GM21576 (cell line): ENCODE results near the gene TAMM41.
"Not testable (repeated sequence)": the region's sequence is repeated elsewhere in the genome, so short reads cannot be mapped to it uniquely, and the experiment has no call there.

Experiments
- ATAC-seq: cut with Tn5 transposase; IDR thresholded peaks from one replicate; pipeline ENCODE4 v1.9.1; 2021; ENCODE audit warnings: mild to moderate bottlenecking, moderate library complexity; ENCODE audit not compliant: unreplicated experiment

The TAMM41 gene

DNA sequence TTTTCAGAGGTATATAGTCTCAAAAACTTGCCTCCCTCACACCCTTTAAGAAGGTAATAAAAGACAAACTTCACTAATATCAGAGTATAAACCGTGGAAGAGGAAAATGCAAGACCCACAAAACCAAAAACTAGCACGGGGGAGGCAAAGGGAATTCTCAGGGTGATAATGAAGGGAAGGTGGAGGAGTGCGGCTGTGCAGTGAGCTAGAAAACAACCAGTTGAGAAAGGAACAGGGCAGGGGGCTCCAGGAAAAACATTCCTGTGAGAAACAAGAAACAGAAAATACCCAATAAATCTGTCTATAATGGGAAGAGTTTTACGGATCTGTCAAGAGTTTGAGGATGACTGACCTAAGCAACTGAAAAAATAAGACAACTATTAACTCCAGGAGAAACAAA is 31.6 kb downstream of the TAMM41 start:
- no peak for ATAC-seq

DNA sequence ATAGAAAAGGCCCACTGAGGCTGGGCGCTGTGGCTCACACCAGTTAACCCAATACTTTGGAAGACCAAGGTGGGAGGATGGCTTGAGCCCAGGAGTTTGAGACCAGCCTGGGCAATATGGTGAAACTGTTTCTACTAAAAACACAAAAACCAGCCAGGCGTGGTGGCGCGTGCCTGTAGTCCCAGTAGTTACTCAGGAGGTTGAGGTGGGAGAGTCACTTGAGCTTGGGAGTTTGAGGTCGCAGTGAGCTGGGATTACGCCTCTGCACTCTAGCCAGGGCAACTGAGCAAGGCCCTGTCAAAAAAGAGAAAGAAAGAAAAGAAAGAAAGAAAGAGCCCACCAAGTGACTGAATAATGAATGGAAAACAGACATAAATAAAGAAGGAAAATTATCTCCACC is 32.0 kb downstream of the TAMM41 start:
- ATAC-seq, result no peak

DNA sequence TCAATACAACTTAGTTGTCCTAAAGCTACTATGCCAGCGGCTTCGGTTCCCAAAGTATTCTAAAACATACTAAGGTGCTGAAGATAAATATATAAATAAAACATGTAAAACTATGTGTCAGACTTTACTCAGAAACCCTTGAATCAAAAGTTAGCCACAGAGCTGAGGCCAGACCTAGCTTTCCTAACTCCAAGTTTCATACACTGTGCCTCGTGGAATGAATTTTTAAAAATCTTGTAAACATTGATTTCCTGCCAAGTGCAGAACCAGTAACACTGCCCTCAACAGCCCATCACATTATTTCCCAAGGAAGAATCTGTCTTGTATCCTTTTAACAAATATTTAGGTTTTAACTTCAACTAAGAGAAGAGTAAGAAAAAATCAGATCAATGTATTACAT is 36.4 kb downstream of the TAMM41 start:
- ATAC-seq, result no peak

DNA sequence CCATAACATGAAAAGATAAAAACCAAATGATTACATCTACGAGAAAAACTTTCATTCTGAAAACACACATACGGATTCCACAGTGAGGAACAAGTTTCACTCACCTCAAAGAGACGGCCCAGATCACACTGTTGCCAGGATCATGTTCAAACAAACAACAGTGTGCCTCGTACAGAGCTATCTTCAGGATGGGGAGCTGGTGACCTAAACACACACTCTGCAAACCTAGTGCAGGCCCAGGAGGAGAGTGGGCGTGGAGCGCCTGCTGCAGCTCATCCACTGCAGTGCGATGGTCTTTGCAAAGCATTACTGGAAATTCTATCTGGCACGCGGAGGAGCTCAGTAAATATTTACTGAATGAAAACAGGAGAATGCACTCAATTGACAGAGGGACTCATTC is 38.5 kb downstream of the TAMM41 start:
- ATAC-seq, result no peak

DNA sequence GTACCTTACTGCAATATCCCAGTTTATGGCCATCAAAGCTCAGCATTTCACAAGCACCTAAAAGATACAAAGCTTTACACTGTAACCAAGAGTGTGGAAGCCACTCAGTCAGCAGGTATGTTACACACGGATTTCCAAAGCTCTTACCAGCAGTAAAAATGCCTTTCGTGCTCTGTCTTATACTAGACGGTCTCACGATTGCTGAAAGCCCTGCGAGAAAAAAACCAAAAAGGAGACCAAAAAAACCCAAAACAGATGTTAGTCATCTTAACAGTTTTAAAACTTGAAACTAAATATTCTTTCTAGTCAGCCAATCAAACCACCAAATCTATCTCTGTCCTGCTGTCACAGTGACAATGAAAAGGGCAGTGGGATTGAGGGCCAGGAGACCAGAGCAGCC is 39.0 kb downstream of the TAMM41 start:
- no peak for ATAC-seq

DNA sequence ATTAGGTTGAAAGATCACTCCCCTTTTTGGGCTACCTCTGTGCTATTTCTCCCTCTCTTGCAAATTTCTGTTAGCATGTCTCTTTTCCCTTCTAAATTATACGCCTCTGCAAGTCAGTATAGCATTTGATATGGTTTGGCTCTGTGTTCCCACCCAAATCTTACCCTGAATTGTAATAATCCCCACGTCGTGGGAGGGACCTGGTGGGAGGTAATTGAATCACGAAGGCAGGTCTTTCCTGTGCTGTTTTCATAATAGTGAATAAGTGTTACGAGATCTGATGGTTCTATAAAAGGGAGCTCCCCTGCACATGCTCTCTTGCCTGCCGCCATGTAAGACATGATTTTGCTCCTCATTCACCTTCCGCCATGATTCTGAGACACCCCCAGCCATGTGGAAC is 41.0 kb downstream of the TAMM41 start:
- no peak for ATAC-seq

DNA sequence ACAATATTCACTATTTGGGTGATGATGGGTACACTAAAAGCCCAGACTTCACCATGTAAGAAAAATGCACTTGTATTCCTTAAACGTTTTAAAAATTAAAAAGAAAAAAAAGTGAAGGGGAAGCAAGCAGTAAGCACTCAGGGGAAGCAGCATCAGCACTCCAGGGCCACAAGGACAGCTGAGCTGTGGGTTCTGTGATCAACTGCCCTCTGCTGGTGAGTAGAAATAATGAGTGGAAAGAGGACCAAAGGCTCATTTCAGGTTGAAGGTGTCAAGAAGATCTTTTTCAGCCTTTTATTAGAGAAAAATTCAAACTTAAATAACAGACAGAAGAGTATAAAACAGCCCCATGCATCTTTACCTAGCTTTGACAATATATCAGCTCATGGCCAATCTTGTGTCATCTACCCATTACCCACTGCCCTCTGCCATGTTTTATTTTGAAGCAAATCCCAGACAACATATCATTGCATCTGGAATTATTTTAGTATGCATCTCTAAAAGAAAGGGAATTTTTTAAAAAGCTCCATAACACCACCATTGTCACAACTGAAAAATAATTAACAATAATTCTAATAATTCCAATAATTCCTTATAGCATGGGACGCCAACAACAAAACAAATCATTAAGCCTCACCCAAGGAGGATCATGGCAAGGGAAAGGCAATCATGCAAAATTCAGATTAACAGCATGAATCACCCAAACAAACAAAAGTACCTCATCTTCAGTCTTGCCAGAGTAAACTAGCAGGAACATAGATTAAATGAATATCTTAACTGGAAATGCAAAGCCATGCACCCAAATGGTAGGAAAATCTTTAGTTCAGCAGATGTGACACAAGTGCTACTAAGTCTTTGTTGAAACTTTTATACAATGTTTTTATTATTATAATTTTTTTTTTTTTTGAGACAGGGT is 42.5 kb downstream of the TAMM41 start:
- no peak for ATAC-seq

DNA sequence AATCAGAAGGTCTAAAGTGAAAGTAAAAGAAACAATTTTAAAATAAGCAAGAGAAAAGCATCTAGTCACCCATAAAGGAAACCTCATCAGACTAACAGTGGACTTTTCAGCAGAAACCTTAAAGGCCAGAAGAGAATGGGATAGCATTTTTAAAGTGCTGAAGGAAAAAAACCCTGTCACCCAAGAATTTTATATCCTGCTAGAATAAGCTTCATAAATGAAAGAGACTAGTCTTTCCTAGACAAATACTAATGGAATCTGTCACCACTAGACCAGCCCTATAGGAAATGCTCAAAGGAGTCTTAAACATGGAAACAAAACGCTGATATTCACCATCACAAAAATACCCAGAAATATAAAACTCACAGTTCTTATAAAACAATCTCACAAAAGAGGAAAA is 46.9 kb downstream of the TAMM41 start:
- no peak for ATAC-seq

DNA sequence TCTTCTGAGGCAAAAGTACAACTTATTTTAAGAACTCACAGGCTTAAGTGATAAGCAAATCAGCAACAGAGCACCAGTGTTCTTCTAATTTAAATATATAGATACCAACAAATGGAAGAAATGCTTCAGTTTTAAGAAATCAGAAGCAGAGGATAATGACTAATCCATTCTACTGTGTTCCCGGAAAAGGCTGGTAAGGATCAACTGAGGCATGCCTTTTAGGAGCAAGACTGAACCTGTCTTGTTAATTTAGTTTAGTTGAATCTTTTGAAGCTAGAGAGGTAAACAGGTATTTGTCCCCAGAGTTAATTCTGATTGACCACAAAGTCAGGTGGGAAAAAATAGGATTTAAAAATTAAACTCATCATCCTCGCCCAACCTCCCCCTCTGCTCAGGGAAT is 51.8 kb downstream of the TAMM41 start:
- no peak for ATAC-seq

DNA sequence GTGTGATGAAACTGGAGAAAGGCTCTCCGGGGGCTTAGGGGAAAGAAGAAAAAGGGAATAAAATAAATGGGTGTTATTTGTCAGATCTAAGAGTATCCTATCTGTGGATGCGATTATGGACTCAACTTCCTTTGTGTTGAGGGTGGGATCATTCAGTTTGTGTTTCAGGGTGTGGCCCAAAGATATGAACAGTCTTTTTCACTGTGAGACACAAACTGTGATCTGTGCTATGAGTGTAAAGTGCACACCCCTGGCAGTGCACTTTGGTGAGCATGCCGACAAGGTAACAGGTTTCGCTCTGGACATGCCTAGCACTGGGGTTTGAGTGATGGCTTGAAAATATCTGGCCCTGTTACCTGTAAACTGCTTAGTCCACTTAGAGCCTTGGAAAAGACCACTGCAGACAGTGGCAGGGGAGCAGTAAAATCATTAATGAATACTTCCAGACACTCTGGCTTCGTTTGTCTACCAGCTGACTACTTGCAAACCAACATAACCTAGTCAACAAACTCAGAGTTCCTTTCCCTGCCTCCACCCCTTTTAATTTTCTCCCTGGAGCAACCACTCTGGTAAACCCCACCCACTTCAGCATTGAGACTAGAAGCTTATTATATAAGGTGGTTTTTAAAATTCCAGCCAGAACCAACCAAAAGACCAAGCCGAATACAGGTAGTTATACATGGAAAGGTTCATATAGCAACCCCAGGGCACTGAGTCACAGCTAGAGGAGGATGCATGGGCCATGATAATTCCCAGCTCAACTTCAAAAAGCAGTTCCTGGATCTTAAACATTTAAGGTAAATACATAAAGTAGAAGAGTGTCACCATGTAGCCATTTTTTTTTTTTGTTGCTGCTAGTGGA is 55.1 kb downstream of the TAMM41 start:
- no peak for ATAC-seq

DNA sequence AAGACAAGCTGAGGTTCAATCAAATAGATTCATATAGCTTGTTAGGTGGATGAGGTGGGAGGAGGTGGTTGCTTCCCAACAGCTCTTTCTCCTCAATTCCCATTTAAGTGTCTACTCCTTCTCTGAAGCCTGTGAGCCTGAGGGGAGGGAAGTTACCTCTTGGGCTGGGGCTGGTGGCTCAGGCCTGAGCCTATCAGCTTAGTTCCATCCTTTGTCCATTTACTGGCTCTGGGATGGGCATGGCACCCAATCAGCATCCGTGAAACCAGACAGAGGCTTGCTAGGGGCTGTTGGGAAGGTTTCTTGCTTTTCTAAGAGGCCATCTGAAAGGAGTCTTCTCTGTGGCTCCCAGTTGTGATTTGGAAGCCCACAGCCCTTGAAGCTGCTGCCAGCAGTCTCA is 57.3 kb downstream of the TAMM41 start:
- ATAC-seq, result no peak

DNA sequence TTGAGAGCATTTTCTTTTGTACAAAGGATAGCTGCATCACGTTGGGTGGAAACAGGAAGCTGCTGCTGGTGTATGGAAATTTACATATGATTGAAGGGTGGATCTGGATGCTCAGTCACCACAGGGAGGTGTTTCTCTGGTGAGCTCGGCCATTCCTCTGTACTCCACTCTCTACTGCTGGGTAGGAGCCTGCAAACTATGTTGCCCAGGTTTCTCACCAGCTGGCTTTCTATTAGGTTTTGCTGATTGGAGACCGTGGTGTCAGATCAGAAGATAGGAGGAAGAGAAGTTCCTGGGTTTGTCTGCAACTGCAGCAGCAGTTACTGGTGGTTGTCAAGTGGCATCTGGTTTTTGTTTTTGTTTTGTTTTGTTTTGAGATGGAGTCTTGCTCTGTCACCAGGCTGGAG is 61.7 kb downstream of the TAMM41 start:
- ATAC-seq, result no peak

DNA sequence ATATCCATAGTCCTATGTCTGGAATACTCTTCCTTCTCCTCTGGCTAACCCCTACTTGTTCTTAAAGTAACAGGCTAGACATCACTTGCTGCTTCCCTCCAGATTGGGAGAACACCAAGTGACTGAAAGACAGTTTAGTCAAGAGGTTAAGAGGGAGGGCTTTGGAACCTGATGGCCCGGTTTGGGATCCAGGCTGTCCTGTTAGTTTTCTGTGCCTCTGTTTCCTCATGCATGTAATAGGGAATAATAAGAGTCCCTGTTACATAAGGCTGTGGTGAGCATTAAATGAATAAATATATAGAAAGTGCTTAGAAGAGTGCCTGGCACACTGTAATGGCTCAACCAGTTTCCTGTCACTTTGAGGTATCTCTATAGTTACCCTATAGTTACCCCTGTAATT is 66.3 kb downstream of the TAMM41 start:
- no peak for ATAC-seq

DNA sequence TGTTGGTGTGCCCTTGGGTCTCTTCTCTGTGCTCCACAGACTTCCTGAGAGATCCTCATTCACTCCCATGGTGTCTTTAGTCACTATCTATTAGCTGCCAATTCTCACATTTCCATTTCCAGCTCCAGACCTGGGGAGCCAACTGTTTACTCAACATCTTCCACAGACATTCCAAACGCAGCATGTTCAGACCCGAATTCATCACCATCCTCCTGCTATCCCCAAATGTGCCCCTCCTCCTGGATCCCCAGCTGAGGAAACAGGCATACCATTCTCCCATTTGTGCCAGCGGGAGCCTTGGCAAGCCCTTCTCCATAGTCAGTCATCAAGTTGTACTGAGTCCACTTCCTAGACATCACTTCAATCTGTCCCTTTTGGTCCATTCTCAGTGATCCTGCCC is 67.1 kb downstream of the TAMM41 start:
- ATAC-seq, result no peak

DNA sequence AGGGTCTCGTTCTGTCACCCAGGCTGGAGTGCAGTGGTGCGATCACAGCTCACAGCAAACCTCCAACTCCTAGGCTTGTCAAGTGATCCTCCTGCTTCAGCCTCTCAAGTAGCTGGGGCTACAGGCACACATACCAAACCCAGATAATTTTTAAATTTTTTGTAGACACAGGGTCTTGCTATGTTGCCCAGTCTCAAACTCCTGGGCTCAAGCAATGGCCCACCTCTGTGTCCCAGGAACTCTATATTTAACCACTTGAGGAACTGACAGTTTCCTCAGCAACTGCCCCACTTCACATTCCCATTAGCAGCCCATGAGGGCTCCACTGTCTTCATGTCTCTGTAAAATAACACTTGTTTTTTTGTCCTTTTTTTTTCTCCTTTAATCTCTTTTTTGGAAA is 68.4 kb downstream of the TAMM41 start:
- ATAC-seq, result no peak

DNA sequence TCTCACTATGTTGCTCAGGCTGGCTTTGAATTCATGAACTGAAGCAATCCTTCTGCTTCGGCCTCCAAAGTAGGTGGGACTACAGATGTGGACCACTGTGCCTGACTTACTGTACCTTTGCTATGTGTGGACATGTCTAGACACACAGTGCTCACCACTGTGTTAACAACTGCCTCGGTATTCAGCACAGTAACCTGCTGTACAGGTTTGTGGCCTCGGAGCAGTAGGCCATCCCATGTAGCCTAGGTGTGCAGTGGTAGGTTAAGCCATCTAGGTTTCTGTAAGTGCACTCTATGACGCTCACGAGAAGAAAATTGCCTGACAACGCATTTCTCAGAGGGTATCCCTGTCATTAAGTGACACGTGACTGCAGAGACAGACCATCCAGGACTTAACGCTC is 70.3 kb downstream of the TAMM41 start:
- ATAC-seq, result no peak

DNA sequence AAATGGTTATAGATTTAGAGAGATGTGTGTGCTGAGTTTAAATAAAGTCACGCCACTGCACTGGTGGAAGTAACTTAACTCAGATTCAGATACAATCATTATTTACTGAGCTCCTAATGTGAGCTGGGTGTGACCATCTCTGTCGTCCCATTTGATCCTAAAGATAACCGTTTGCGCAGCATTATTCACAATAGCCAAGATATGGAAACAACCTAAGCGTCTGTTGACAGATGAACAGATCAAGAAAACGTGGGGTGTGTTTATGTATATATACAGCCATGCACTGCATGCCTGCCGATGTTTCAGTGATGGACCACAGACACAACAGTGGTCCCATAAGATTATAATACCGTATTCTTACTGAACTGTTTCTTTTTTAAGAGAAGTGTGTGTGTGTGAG is 71.2 kb downstream of the TAMM41 start:
- no peak for ATAC-seq

DNA sequence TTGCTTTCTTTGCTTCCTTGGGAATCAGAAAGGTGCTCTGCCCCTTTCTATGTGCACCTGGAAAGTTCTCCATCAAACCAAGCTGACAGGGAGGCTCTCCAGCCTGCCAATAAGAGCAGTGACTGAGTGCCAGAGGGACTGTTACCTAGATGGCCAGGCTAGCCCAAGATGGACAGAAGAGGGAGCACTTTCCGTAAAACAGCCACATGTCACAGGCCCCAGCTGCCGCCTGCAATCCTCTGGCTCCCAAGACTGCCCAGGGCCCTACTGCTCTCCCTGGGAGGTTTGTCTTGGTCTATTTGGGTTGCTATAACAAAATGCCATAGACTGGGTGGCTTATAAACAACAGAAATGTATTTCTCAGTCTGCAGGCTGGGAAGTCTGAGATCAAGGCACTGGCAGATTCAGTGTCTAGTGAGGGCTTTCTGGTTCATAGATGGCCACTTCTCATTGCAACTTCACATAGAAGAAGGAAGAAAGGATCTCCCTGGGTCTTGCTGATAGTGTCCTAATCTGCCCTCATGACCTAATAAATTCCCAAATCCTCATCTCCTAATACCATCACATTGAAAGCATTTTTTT is 72.3 kb downstream of the TAMM41 start:
- no peak for ATAC-seq

DNA sequence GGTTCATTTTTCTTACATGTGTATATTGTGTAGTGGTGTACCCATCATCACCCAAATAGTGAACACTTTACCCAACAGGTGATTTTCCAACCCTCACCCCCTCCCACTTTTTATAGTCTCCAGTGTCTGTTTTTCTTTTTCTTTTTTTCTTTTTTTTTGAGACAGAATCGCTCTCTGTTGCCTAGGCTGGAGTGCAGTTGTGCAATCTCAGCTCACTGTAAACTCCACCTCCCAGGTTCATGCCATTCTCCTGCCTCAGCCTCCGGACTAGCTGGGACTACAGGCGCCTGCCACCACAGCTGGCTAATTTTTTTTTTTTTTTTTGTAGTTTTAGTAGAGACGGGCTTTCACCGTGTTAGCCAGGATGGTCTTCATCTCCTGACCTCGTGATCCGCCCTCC is 74.8 kb downstream of the TAMM41 start:
- not testable (repeated sequence) for ATAC-seq

DNA sequence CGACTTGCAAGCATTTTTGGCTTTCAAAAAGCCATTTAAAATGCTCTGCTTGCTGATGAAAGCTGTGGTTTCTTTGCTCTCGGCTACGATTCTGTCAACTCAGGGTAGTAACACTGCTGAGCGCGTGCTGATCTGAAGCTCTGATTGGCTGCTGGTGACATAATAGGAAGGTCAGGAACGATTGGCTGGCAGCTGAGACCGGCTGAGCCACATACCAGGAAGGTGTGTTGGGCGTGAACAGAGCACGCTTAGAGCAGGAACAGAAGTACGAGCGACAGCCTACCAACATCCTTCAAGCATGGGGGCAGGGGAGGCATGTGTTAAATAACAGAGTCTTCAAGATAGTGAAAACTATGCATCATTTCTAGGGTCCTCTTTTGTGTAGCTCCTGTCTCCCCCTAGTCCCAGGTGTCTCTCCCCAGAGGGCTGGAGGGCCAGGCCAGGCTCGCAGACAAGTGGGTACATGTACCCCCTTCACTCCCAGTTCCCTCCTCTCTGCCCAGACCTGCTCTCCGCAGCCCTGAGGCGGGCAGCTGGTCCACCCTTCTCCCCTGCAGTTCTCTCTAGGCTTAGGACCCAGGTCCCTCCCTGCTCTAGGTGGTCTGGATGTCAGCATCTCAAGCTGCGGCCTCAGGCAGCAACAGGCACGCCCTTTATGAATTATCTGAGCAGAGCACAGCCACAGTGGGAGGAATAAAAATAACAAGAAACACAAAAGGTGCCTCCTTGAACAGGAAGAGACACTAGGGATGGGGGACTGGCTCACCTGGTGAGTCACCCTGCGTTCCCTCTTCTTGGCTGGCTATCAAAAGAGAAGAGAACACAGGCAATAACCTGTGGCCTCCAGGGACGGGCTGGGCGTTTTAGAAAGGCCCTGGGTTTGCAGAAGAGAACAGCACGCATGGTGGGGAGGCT is 76.0 kb downstream of the TAMM41 start:
- ATAC-seq, result peak; percentile 96
